HEK293 (cell line): ENCODE results near the gene FNDC11.

ENCODE experiments used
- CTCF ChIA-PET: fragments of 350-600 bp; formaldehyde crosslinking; extraction: SDS; loops from one replicate; lab custom pipeline; 2021; ENCODE audit warnings: antibody characterized with exemption; lab: Yijun Ruan, JAX
- POLR2A ChIA-PET: fragments of 300-600 bp; formaldehyde crosslinking; extraction: SDS; loops from one replicate; lab custom pipeline; 2020; ENCODE audit warnings: antibody characterized with exemption, inconsistent platforms; lab: Yijun Ruan, JAX
- H3K27ac ChIP-seq: fragments of 200-500 bp; sonication (Bioruptor generic); 2 replicates; pipeline ENCODE4 v1.5.1; 2014; ENCODE audit warnings: low read depth, low read length, control low read depth, inconsistent platforms; ENCODE audit errors: extremely low read depth
- H3K36me3 ChIP-seq, 2 experiments: fragments of 200-500 bp in 1 of 2; sonication (Bioruptor generic) in 1 of 2; 1 replicate in 1 of 2; 2 replicates in 1 of 2; pipeline ENCODE4 v1.5.1; 2014 to 2017; ENCODE audit warnings: inconsistent platforms in 2 of 2, low read length in 2 of 2; ENCODE audit not compliant: control insufficient read depth in 2 of 2, insufficient read depth in 1 of 2
- H3K4me1 ChIP-seq: fragments of 200-500 bp; sonication (Bioruptor generic); 2 replicates; pipeline ENCODE4 v1.5.1; 2014; ENCODE audit warnings: mild to moderate bottlenecking, low read length, inconsistent platforms; ENCODE audit not compliant: control insufficient read depth, insufficient read depth
- H3K4me3 ChIP-seq: 2 replicates; pipeline ENCODE4 v1.5.1; 2011; ENCODE audit warnings: low read depth, mild to moderate bottlenecking, control low read depth, low read length, moderate library complexity
- H3K9me3 ChIP-seq: fragments of 200-500 bp; sonication (Bioruptor generic); 2 replicates; pipeline ENCODE4 v1.5.1; 2014; ENCODE audit warnings: low read depth, low read length, inconsistent platforms; ENCODE audit not compliant: control insufficient read depth, insufficient read depth
- HIC1 ChIP-seq: fragments of 450-650 bp; formaldehyde crosslinking; IDR thresholded peaks from 2 replicates; pipeline ENCODE4 v1.5.1; 2016; ENCODE audit warnings: missing biosample characterization, missing genetic modification characterization
- INSM2 ChIP-seq: fragments of 450-650 bp; formaldehyde crosslinking; IDR thresholded peaks from 2 replicates; pipeline ENCODE4 v1.5.1; 2016; ENCODE audit warnings: missing biosample characterization, missing genetic modification characterization
- KLF16 ChIP-seq: fragments of 450-650 bp; formaldehyde crosslinking; IDR thresholded peaks from 2 replicates; pipeline ENCODE4 v1.5.1; 2017; ENCODE audit warnings: missing biosample characterization, missing genetic modification characterization
- PRDM1 ChIP-seq: fragments of 450-650 bp; formaldehyde crosslinking; IDR thresholded peaks from 2 replicates; pipeline ENCODE4; 2016; ENCODE audit warnings: missing biosample characterization, missing genetic modification characterization
- YY2 ChIP-seq: fragments of 450-650 bp; formaldehyde crosslinking; IDR thresholded peaks from 2 replicates; pipeline ENCODE4 v1.5.1; 2016; ENCODE audit warnings: missing biosample characterization, missing genetic modification characterization
- ZBTB26 ChIP-seq: fragments of 450-650 bp; formaldehyde crosslinking; optimal IDR thresholded peaks from 2 replicates; pipeline ENCODE3; 2016; ENCODE audit warnings: missing biosample characterization, mild to moderate bottlenecking, missing genetic modification characterization
- ZBTB8A ChIP-seq: fragments of 450-650 bp; formaldehyde crosslinking; IDR thresholded peaks from 2 replicates; pipeline ENCODE4 v1.5.1; 2016; ENCODE audit warnings: missing biosample characterization, missing genetic modification characterization
- ZIC2 ChIP-seq: fragments of 450-650 bp; formaldehyde crosslinking; IDR thresholded peaks from 2 replicates; pipeline ENCODE4 v1.5.1; 2016; ENCODE audit warnings: missing biosample characterization, missing genetic modification characterization
- ZNF16 ChIP-seq: fragments of 450-650 bp; formaldehyde crosslinking; IDR thresholded peaks from 2 replicates; pipeline ENCODE4 v1.5.1; 2016; ENCODE audit warnings: low read depth, missing biosample characterization, missing genetic modification characterization
- ZNF221 ChIP-seq: fragments of 450-650 bp; formaldehyde crosslinking; IDR thresholded peaks from 2 replicates; pipeline ENCODE4 v1.5.1; 2017; ENCODE audit warnings: missing biosample characterization, missing genetic modification characterization, borderline replicate concordance
- ZNF23 ChIP-seq: fragments of 450-650 bp; formaldehyde crosslinking; IDR thresholded peaks from 2 replicates; pipeline ENCODE4 v1.5.1; 2016; ENCODE audit warnings: missing biosample characterization, missing genetic modification characterization, borderline replicate concordance
- ZNF266 ChIP-seq: fragments of 450-650 bp; formaldehyde crosslinking; IDR thresholded peaks from 2 replicates; pipeline ENCODE4 v1.5.1; 2016; ENCODE audit warnings: missing biosample characterization, missing genetic modification characterization, low read depth
- ZNF391 ChIP-seq: fragments of 450-650 bp; formaldehyde crosslinking; IDR thresholded peaks from 2 replicates; pipeline ENCODE4 v1.5.1; 2016; ENCODE audit warnings: low read depth, missing biosample characterization, missing genetic modification characterization, borderline replicate concordance
- ZNF398 ChIP-seq: fragments of 450-650 bp; formaldehyde crosslinking; IDR thresholded peaks from 2 replicates; pipeline ENCODE4 v1.5.1; 2017; ENCODE audit warnings: missing biosample characterization, missing genetic modification characterization
- ZNF558 ChIP-seq: fragments of 450-650 bp; formaldehyde crosslinking; IDR thresholded peaks from 2 replicates; pipeline ENCODE4 v1.5.1; 2016; ENCODE audit warnings: missing biosample characterization, missing genetic modification characterization
- ZNF664 ChIP-seq: fragments of 450-650 bp; formaldehyde crosslinking; IDR thresholded peaks from 2 replicates; pipeline ENCODE4 v1.5.1; 2016; ENCODE audit warnings: missing biosample characterization, missing genetic modification characterization
- ZNF677 ChIP-seq: fragments of 450-650 bp; IDR thresholded peaks from 2 replicates; pipeline ENCODE4 v1.5.0; 2018; ENCODE audit warnings: missing biosample characterization, mild to moderate bottlenecking, missing genetic modification characterization, moderate library complexity
- ZNF747 ChIP-seq: fragments of 450-650 bp; formaldehyde crosslinking; IDR thresholded peaks from 2 replicates; pipeline ENCODE4 v1.5.1; 2016; ENCODE audit warnings: missing biosample characterization, missing genetic modification characterization

The FNDC11 gene

GRCh38 chr20:63521602-63522001, 32.4 kb upstream of the FNDC11 start:
- H3K27ac ChIP-seq = peak overlapping the region; percentile 42; the same call in 1 of the 2 replicates
- H3K4me1 ChIP-seq = no peaks in the 10 kb centered on the region
- TF ChIP-seq PRDM1 (tag by site-specific recombination) (no peak), ZBTB8A (tag by site-specific recombination) (no peak), ZBTB26 (tag by site-specific recombination) (no peak), INSM2 (tag by site-specific recombination) (no peak), ZNF391 (tag by site-specific recombination) (no peak), ZNF677 (tag by site-specific recombination) (no peak), ZNF221 (tag by site-specific recombination) (no peak), ZNF16 (tag by site-specific recombination) (no peak), ZIC2 (tag by site-specific recombination) (no peak), HIC1 (no peak), ZNF23 (tag by site-specific recombination) (no peak), ZNF266 (tag by site-specific recombination) (no peak), ZNF747 (tag by site-specific recombination) (no peak), YY2 (tag by site-specific recombination) (no peak), KLF16 (tag by site-specific recombination) (no peak), ZNF558 (no peak), ZNF664 (no peak), ZNF398 (tag by site-specific recombination) (no peak)
- TF ChIP-seq, all 188 proteins: peak for 0
- CTCF ChIA-PET = interaction anchor here (0.6 to 1.8 kb wide), 3 partner anchors 13 to 302 kb away, joined by 3 to 9 read pairs (median 3); no protein-coding TSS in a partner anchor
- peaks cover 0 to 24% of the 10 kb centered on the region in 2 experiments; a peak in 1 of 3 replicates for H3K36me3 ChIP-seq
- H3K4me3 ChIP-seq = peak overlapping the region; percentile 71
- H3K9me3 ChIP-seq = no peaks in the 10 kb centered on the region
- POLR2A ChIA-PET = interaction anchor here (0.6 to 2.4 kb wide), 8 partner anchors 9 to 219 kb away, joined by 3 to 12 read pairs (median 5); partner anchors contain the start of genes HELZ2 and PTK6
